PC-9 (cell line): Measurements from ENCODE around the gene ASIC3. TPM values are rescaled to one million over a fixed set of nuclear protein-coding genes. Genes with fewer than 3 reads are reported as not detected.

Source experiments
- BruUV-seq: library from RNA; stranded (reverse); fragments of 400-500 nt; replicated peaks from 2 replicates; lab custom pipeline; 2021; lab: Mats Ljungman, UMichigan
- CTCF ChIA-PET: fragments of 300-600 bp; sonication (Branson Sonifier 250); formaldehyde crosslinking; loops from one replicate; lab custom pipeline; 2022; ENCODE audit warnings: antibody characterized with exemption; lab: Charles Lee
- POLR2A ChIA-PET: fragments of 300-600 bp; sonication (Branson Sonifier 250); formaldehyde crosslinking; loops from one replicate; lab custom pipeline; 2022; ENCODE audit warnings: antibody characterized with exemption; ENCODE audit not compliant: unreplicated experiment; lab: Charles Lee
- DNase-seq, 2 experiments: peaks; one replicate each; pipeline versions ENCODE4 v3.0.0 to v3.0.0-alpha.2; 2015 to 2022; ENCODE audit warnings: mixed read lengths in 1 of 2
- H2AFZ ChIP-seq: fragments of 200-600 bp; sonication (generic); 2 replicates; pipeline ENCODE4 v1.8.1; 2017; ENCODE audit warnings: antibody characterized with exemption
- H3F3A ChIP-seq: fragments of 200-600 bp; sonication (generic); 2 replicates; pipeline ENCODE4 v1.8.1; 2017; ENCODE audit warnings: antibody characterized with exemption, mild to moderate bottlenecking, low read depth; ENCODE audit not compliant: insufficient read depth
- H3K27ac ChIP-seq: fragments of 200-600 bp; sonication (generic); 2 replicates; pipeline ENCODE4 v1.6.1; 2016; ENCODE audit warnings: mixed run types
- H3K27me3 ChIP-seq: fragments of 200-600 bp; sonication (generic); 2 replicates; pipeline ENCODE4 v1.6.1; 2016; ENCODE audit warnings: low read depth, mixed run types; ENCODE audit not compliant: insufficient read depth
- H3K36me3 ChIP-seq: fragments of 200-600 bp; sonication (generic); 2 replicates; pipeline ENCODE4 v1.6.1; 2016; ENCODE audit warnings: low read depth, mixed run types
- H3K4me1 ChIP-seq: fragments of 200-600 bp; sonication (generic); replicated peaks from 2 replicates; pipeline ENCODE4 v1.6.1; 2016; ENCODE audit warnings: mixed run types; ENCODE audit not compliant: insufficient read depth
- H3K4me2 ChIP-seq: fragments of 200-600 bp; sonication (generic); 2 replicates; pipeline ENCODE4 v1.6.1; 2017; ENCODE audit warnings: mixed run types
- H3K4me3 ChIP-seq: fragments of 200-600 bp; sonication (generic); 2 replicates; pipeline ENCODE4 v1.6.1; 2016; ENCODE audit warnings: mixed run types
- H3K79me2 ChIP-seq: fragments of 200-600 bp; sonication (generic); 2 replicates; pipeline ENCODE4 v1.6.1; 2017; ENCODE audit warnings: low read depth, mixed run types
- H3K9me2 ChIP-seq: fragments of 200-600 bp; sonication (generic); 2 replicates; pipeline ENCODE4 v1.8.1; 2017; ENCODE audit warnings: mild to moderate bottlenecking; ENCODE audit not compliant: insufficient read depth
- H3K9me3 ChIP-seq: fragments of 200-600 bp; sonication (generic); 2 replicates; pipeline ENCODE4 v1.8.1; 2016; ENCODE audit warnings: low read depth; ENCODE audit not compliant: insufficient read depth
- H4K20me1 ChIP-seq: fragments of 200-600 bp; sonication (generic); 2 replicates; pipeline ENCODE4 v1.8.1; 2017; ENCODE audit not compliant: insufficient read depth
- EZH2 ChIP-seq: fragments of 200-600 bp; sonication (generic); IDR thresholded peaks from 2 replicates; pipeline ENCODE4 v1.8.0; 2017; ENCODE audit warnings: antibody characterized with exemption, low read depth
- intact Hi-C: fragments of 100-400 bp; cut with micrococcal nuclease; formaldehyde crosslinking; loops from one replicate; pipeline ENCODE4 v1.10.0; 2022; ENCODE audit not compliant: unreplicated experiment
- total RNA-seq: library from RNA; stranded (reverse); gene quantifications from 2 replicates; pipeline ENCODE4 v1.2.3, GENCODE V29; 2021
- TF ChIP-seq, protein P1 (sequence below): fragments of 200-600 bp; sonication (generic); conservative IDR thresholded peaks from 2 replicates; pipeline ENCODE4 v1.6.1; 2017; ENCODE audit warnings: mixed run types, antibody characterized with exemption, mild to moderate bottlenecking, moderate library complexity

Gene ASIC3
- total RNA-seq, 1 experiment from 2014 or later, result 10.5 TPM

DNA sequence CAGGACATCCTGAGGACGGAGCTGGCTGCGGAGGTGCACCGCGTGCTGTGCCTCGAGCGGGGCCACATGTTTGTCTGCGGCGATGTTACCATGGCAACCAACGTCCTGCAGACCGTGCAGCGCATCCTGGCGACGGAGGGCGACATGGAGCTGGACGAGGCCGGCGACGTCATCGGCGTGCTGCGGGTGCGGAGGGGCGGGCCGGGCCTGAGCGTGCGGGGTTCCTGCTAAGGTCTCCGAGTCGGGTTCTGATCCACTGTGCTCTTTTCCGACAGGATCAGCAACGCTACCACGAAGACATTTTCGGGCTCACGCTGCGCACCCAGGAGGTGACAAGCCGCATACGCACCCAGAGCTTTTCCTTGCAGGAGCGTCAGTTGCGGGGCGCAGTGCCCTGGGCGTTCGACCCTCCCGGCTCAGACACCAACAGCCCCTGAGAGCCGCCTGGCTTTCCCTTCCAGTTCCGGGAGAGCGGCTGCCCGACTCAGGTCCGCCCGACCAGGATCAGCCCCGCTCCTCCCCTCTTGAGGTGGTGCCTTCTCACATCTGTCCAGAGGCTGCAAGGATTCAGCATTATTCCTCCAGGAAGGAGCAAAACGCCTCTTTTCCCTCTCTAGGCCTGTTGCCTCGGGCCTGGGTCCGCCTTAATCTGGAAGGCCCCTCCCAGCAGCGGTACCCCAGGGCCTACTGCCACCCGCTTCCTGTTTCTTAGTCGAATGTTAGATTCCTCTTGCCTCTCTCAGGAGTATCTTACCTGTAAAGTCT, 34.4 kb upstream of the ASIC3 start:
- no TSS peak for BruUV-seq
- Histone ChIP-seq H3K27ac (no peak overlapping the region), H3K9me2 (no peaks in the 10 kb centered on the region), H4K20me1 (no peaks in the 10 kb centered on the region), H3K36me3 (no peaks in the 10 kb centered on the region), H3K9me3 (no peaks in the 10 kb centered on the region), H2AFZ (no peak overlapping the region), H3K4me1 (peaks cover 18% of the 10 kb centered on the region), H3K79me2 (no peaks in the 10 kb centered on the region), H3K4me3 (no peak overlapping the region), H3K27me3 (no peaks in the 10 kb centered on the region), H3F3A (peaks cover 12% of the 10 kb centered on the region), H3K4me2 (no peak overlapping the region)
- TF ChIP-seq, protein P1, sequence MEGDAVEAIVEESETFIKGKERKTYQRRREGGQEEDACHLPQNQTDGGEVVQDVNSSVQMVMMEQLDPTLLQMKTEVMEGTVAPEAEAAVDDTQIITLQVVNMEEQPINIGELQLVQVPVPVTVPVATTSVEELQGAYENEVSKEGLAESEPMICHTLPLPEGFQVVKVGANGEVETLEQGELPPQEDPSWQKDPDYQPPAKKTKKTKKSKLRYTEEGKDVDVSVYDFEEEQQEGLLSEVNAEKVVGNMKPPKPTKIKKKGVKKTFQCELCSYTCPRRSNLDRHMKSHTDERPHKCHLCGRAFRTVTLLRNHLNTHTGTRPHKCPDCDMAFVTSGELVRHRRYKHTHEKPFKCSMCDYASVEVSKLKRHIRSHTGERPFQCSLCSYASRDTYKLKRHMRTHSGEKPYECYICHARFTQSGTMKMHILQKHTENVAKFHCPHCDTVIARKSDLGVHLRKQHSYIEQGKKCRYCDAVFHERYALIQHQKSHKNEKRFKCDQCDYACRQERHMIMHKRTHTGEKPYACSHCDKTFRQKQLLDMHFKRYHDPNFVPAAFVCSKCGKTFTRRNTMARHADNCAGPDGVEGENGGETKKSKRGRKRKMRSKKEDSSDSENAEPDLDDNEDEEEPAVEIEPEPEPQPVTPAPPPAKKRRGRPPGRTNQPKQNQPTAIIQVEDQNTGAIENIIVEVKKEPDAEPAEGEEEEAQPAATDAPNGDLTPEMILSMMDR, result no peak
- TF ChIP-seq EZH2, result no peak
- POLR2A ChIA-PET, result interaction anchor here (0.7 kb wide), 1 partner anchor 25 kb away, joined by 4 read pairs; no protein-coding TSS in a partner anchor
- CTCF ChIA-PET, result no interaction called here
- intact Hi-C loops, result no loop called here
- DNase-seq, result no peak

DNA sequence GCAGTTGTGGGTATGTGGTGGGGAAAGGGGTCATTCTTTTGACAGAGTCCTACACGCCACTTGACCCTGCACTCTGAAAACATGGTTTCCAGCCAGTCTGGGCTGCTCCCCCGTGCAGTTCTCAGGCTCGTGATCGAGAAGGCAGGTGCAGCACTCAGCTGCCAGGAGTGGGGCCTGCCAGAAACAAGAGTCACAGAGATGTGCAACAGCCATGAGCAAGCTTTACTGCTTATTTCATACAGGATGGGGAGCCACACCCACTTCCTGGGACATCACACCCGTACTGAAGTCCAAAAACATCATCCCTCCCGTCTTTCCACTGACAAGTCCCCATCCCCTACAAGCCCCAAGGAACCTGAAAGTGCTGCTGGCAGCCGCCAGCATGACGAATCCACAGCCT, 33.4 kb upstream of the ASIC3 start:
- Histone ChIP-seq H3K4me3 (no peak overlapping the region), H4K20me1 (no peaks in the 10 kb centered on the region), H3K27ac (no peak overlapping the region), H3K9me2 (no peaks in the 10 kb centered on the region), H3K27me3 (no peaks in the 10 kb centered on the region), H3K36me3 (no peaks in the 10 kb centered on the region), H3K9me3 (no peaks in the 10 kb centered on the region), H3F3A (peaks cover 12% of the 10 kb centered on the region), H3K4me1 (peaks cover 18% of the 10 kb centered on the region), H3K4me2 (no peak overlapping the region), H2AFZ (no peak overlapping the region), H3K79me2 (no peaks in the 10 kb centered on the region)
- no peak for DNase-seq
- CTCF ChIA-PET, result no interaction called here
- TF ChIP-seq EZH2, result no peak
- TF ChIP-seq, protein P1, result no peak
- POLR2A ChIA-PET, result interaction anchor here (0.7 kb wide), 1 partner anchor 24 kb away, joined by 4 read pairs; no protein-coding TSS in a partner anchor
- BruUV-seq, result no TSS peak
- intact Hi-C loops, result no loop called here

DNA sequence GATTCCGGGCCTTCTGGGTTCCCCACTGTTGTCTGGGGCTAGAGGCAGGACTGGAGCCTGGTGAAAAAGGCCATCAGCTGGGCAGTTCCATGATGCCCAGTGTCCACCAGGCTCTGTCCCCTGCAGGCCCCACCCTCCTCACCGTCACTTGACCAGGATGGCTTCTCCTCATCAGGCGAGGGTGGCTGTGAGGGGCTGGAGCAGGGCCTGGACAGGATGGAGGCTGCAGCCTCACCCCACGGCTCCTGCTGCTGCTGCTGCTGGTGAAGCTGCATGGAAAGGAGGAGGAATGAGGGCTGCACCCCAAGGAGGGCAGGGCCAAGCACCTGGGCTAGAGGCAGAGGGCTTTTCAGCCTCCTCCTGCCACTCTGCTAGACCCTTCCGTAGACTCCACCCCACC, 32.4 kb upstream of the ASIC3 start:
- no peak overlapping the region for H3K4me3 ChIP-seq
- peaks cover 12% of the 10 kb centered on the region for H3F3A ChIP-seq
- H2AFZ ChIP-seq, result no peak overlapping the region
- H3K27me3 ChIP-seq, result no peaks in the 10 kb centered on the region
- H3K79me2 ChIP-seq, result no peaks in the 10 kb centered on the region
- intact Hi-C loops, result no loop called here
- H4K20me1 ChIP-seq, result no peaks in the 10 kb centered on the region
- no peak for TF ChIP-seq EZH2
- TF ChIP-seq, protein P1, result no peak
- CTCF ChIA-PET, result no interaction called here
- POLR2A ChIA-PET, result no interaction called here
- H3K36me3 ChIP-seq, result no peaks in the 10 kb centered on the region
- H3K4me1 ChIP-seq, result peaks cover 13% of the 10 kb centered on the region
- no peak for DNase-seq
- H3K27ac ChIP-seq, result no peak overlapping the region
- BruUV-seq, result no TSS peak
- no peak overlapping the region for H3K4me2 ChIP-seq
- no peaks in the 10 kb centered on the region for H3K9me2 ChIP-seq
- H3K9me3 ChIP-seq, result no peaks in the 10 kb centered on the region
